Uterus (tissue), 2 donors: ENCODE results near the gene PLEKHM3.

ENCODE experiments used
- CTCF ChIP-seq, 4 experiments: fragments of 200-600 bp in 2 of 4; fragments of 450-650 bp in 2 of 4; sonication (generic) in 2 of 4; IDR thresholded peaks; one replicate each; pipeline ENCODE4 v1.5.1; 2016 to 2019; ENCODE audit warnings: antibody characterized with exemption in 4 of 4, mild to moderate bottlenecking in 2 of 4, moderate library complexity in 1 of 4
- POLR2A ChIP-seq, 2 donors: fragments of 450-650 bp; IDR thresholded peaks; one replicate each; pipeline ENCODE4 v1.6.1; 2016; ENCODE audit warnings: antibody characterized with exemption in 2 of 2, mild to moderate bottlenecking in 1 of 2, moderate library complexity in 1 of 2

GRCh38 chr2:207835805-207836204, 189.5 kb downstream of the PLEKHM3 start:
- TF ChIP-seq CTCF (IDR thresholded peaks at IDR 0.05) (no peak), POLR2A (IDR thresholded peaks at IDR 0.05) (no peak)
